Left cardiac atrium (tissue), 4 donors: Measurements from ENCODE around the gene FOXL3. TPM values are rescaled to one million over a fixed set of nuclear protein-coding genes. Genes with fewer than 3 reads are reported as not detected.

Experiments used
- ATAC-seq, 2 donors: fragments of 200-7000 bp; cut with Tn5 transposase; one replicate each; pipeline ENCODE4 v1.9.1; 2020; ENCODE audit warnings: mild to moderate bottlenecking in 2 of 2, moderate library complexity in 2 of 2
- DNase-seq: peaks from one replicate; pipeline ENCODE4 v3.0.0-alpha.2; 2020
- intact Hi-C, 2 donors: fragments of 100-400 bp; cut with DNase I; formaldehyde crosslinking; loops; one replicate each; pipeline versions ENCODE4 v1.14.1 to v1.15.1; 2022 to 2023
- total RNA-seq, 2 donors: library from RNA; stranded (reverse); fragmentation: NEBNext Ultra II Directional; extraction: Animal tissue kit (Norgen Biotek cat#: 25700); gene quantifications; one replicate each; pipeline ENCODE4 v1.2.1, GENCODE V29; 2021
- donor health status: DM: no; HTN: yes; CAD: no.
- donor health status: DM: no; HTN: yes; CAD: no; lungs with severe emphysema.
- donor health status: DM: yes; HTN: yes; CAD: no.
- donor health status: Dilated cardiomyopathy.

FOXL3 gene
- total RNA-seq, 2 donors from 2014 or later, result not detected

DNA sequence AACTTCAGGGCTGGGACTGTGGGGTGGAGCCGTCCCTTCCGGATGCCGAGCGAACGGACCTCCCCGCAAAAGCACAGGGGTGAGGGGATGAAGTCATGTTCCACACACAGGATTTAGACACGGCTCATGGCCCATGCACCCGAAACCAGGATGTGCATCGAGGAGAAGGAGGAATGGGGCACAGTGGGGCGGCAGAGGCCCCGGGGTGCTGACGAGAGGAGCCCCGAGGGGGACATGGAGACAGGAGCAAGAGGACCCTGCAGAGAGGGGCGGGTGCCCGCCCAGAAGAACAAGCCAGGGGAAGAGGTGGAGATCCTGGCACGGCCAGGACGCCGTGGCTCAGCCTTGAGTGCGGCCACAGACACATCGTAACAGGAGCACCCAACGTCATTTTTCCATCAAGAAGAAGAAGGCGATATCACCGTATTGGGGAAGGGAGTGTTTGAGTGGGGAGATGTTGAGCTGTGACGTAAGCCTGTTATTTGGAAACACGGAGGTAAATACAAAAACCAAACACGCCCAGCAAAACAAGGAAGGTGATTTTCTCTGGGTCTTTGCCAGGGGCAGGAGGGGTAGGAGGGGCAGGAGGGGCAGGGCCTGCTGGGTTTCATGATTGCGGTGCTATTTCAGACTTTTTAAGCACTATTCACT, 25.3 kb upstream of the FOXL3 start:
- no peak for ATAC-seq
- intact Hi-C loops, result no loop called here
- peak; percentile 34 for DNase-seq

DNA sequence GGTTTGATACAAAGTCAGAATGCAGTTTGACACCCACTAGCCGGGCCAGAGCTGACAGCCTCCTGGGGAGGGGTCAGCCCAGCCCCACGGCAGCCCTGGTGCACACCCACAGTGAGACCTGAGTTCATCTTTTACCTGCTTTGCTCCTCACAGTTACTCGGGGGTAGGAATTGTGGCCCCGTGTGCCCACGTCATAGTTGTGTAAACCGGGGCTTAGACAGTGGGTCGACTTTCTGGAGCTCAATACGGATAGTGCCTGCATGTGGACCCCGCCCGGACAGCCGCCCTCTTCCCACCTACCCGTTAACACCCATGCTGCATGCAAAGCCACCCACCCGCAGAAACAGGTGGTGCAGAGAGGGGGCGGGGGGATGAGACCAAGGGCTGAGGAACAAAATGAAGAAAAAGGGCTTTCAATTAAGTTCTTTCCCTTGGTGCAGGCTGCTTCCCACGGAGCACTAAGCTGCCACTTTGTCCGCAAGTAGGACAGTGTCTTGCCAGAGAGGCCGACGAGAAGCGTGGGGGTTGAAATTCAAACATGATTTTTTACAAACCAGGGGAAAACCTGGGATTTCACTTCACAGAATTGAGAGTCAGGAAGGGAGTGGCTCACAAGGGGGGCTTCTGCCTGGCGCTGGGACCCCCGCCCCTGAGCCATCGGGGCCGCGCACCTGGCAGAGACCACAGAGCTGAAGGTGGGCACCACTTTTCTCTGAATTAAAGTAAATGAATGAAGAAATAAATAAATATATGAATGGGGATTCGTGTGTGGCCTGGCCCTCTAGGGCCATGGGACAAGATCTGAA, 24.6 kb upstream of the FOXL3 start:
- ATAC-seq, result no peak
- intact Hi-C loops, result no loop called here

DNA sequence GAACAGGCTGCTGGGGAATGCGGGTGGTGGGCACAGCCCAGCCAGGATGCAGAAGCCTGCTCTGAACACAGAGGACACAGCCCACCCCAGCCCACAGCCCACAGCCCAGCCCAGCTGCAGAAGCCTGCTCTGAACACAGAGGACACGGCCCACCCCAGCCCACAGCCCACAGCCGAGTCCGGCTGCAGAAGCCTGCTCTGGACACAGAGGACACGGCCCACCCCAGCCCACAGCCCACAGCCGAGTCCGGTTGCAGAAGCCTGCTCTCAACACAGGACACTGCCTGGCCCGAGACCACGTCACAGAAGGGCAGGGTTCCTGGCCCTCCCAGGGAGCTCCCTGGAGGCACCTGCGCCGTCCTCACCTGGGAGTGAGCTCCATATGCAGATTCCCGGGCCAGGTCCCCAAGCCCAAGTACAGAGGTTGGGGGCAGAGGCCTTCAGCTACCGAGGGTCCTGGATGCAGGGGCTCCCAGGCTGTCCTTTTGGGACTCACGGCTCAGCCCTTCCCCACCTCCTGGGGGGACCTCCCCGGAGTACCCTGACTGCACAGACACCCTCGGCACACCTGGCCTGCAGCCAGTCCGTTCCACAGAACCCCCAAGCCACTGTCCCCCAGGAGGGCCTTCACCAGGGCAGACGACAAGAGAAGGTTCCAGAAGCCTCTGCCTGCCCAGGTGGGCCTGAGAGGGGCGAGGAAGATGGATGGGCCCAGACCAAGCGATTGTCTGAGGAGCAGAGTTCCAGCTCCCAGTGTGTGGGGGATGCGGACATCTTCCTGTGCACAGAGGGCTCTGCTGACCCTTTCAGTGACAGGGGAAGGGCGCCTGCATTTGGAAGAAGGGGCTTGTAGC, 23.7 kb upstream of the FOXL3 start:
- DNase-seq, result peak; percentile 21
- intact Hi-C loops, result no loop called here
- no peak for ATAC-seq

More for the DNA sequence above, 24.6 kb upstream of the FOXL3 start:
- DNase-seq, result peak; percentile 16

DNA sequence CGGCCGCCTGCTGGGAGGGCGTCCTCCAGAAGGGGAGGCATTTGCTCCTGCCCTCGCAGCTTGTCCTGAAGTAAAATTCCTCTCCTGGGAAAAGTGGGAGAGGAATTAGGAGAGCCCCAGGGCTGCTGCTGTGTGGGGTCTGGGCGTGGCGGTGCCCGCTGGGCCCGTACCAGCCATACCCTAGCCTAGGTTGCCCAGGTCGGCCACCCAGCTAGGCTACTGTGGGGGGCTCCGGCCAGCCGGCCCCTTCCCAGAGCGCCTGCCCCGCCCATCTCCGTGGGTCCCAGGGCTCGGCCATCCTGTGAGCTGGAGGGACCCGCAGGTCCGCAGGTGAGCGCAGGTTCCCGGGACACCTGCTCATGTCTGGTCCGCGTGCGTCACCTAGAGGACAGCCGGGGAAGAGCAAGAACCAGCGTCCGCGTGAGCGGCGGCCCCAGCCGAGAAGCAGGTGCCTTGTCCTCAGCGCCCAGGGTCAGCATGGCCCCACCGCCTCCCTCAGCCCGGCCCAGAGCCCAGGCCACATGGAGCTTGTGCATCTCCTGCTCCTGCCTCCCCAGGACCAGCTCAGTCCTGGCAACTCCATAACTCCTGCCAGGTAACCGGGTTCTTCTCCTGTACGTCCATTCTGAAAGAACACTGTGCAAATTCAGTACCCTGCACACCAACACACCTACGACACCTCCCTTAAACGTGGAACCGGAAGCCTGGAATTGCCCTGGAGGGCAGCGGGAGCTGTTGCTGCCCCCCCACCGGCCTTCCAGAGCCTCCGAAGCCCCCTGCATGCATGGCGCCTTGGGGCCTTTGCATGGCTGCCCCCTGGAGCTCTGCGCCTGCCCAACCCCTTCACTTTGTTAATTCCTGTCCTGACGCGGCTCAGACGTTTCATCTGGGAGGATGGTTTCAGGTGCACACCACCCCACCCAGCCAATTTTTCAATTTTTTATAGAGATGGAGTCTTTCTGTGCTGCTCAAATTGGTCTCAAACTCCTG, 22.8 kb upstream of the FOXL3 start:
- ATAC-seq, result peak; percentile 18 to 27
- peak; percentile 29 for DNase-seq
- intact Hi-C loops, result no loop called here

DNA sequence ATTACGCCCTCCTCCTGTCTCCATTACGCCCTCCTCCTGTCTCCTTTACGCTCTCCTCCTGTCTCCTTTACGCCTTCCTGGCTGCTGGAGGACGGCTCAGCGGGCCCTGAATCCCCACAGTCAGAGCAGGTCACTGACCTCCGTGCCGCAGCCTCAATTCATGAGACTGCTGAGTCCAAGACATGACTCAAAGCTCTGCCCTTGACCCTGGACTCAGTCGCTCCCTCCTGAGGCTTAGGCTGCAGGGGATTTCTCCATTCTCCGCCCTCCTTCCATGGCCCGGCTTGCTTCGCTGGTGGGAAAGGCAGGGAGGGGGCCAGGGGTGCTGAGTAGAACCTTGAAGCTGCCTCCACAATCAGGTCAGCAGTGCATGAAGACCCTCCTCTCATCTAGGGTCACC, 21.0 kb upstream of the FOXL3 start:
- ATAC-seq (no peak), DNase-seq (peak; percentile 18)
- intact Hi-C loops, result no loop called here

DNA sequence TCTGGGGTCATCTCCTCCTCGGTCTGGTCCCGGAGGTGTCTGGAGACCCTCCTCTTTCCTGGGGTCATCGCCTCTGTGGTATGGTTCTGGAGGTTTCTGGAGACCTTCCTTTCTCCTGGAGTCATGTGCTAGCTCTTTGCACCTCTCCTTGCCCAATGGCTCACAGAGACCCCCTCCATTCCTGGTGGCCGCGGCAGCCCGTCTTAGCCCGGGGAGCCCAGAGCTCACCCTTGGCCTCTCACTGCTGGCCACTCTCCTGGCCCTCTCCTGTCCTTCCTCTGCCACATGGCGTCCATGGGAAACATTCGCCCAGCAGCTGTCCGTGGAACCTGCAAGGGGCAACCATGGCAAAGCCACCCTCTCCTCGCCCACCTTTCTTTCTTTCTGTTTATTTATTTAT, 20.2 kb upstream of the FOXL3 start:
- no peak for ATAC-seq
- intact Hi-C loops, result no loop called here
- DNase-seq, result peak; percentile 6

DNA sequence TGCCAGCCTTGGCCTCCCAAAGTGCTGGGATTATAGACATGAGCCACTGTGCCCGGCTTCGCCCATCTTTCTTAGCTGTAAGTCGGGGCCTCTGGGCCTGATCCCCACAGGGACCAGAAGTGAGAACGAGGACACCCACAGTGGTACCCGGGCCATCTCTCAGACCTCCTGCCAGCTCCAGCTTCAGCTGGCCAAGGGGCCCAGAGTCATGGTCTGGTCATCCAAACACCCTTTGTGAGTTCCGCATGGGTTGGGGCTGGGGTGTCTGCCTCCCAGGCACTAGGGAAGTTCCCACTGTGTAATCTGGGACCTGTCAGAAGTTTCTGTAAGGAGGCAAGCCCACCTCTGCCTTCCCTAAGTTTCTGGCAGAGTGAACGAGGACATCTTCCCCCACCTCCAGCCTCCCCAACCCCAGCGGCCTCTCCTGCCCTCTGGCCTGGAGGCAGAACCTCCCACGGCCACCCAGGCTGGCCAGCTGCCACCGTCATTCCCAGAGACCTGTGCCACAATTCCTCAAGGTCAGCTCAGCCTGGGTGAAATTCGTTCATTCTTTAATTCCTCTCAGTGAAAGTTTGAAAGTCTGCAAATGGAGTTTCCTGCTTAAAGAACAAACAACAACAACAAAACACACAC, 19.5 kb upstream of the FOXL3 start:
- DNase-seq (peak; percentile 12), ATAC-seq (no peak)
- intact Hi-C loops, result no loop called here

DNA sequence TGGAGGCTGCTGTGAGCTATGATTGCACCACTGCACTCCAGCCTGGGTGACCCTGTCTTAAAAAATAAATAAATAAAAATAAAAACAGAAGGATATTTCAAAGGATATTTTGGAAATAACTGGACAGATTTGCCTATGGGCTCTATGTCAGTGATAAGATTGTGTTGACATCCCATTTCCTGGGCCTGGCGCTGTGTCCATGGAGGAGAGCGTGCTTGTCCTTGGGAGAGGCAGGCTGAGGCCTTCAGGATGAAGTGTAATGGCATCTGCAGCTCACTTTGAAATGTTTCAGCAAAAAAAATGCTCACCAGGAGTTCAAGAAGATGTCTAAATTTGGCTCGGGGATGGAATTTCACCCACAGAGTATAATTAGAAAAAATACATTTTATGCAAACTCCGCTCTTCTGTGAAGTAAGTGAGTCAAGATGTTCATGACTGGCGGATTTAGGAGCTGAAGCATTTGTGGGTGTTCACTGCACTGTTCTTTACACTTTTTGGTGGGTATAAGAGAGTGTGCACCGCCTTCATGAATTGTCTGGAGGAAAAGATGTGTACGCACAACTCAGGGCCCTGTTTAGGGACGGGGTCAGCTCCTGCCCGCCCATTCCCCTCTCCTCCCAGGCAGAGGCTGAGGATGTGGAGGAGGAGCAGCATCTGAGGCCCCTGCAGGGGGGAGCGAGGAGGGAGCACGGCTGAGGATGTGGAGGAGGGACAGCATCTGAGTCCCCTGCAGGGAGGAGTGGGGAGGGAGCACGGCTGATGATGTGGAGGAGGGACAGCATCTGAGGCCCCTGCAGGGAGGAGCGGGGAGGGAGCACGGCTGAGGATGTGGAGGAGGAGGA, 18.5 kb upstream of the FOXL3 start:
- no peak for ATAC-seq
- DNase-seq, result peak; percentile 12
- intact Hi-C loops, result no loop called here

DNA sequence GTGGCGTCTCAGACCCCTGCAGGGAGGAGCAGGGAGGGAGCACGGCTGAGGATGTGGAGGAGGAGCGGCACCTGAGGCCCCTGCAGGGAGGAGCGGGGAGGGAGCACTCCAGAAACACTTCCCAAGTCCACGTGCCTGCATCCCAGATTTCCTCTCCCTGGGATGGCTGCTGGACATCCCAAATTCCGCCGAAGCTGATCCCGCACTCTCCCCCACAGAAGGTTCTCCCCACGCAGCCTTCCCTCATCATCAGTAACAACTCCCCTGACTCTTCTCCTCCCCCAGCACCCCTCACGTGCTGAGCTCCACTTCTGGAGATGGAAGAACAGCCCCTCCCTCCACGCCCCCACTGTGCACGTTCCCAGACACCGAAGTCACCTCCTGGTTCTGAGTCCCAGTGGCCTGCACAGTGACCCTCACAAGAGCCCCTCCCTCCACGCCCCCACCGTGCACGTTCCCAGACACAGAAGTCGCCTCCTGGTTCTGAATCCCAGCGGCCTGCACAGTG, 17.8 kb upstream of the FOXL3 start:
- ATAC-seq, result no peak
- intact Hi-C loops, result no loop called here
- DNase-seq, result peak; percentile 18

DNA sequence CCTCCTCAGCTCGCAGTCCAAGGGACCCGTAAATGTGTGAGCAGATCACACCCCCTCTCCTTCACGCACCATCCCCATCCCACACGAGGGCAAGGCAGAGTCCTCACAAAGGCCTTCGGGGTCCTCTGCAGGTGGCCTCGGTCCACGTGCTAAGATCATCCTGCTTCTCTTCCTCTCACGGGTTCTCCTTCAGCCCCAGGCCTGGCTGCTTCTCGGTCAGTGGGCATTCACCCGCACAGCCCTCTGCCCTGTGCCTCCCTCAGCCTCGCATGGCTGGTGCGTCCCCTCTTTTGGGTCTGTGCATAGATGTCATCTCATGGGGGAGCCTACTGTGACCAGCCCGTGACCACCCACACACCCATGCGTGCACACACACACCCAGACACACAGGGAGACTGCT, 17.3 kb upstream of the FOXL3 start:
- ATAC-seq (peak in 1 of 2 donors; percentile 5), DNase-seq (no peak)
- intact Hi-C loops, result no loop called here

DNA sequence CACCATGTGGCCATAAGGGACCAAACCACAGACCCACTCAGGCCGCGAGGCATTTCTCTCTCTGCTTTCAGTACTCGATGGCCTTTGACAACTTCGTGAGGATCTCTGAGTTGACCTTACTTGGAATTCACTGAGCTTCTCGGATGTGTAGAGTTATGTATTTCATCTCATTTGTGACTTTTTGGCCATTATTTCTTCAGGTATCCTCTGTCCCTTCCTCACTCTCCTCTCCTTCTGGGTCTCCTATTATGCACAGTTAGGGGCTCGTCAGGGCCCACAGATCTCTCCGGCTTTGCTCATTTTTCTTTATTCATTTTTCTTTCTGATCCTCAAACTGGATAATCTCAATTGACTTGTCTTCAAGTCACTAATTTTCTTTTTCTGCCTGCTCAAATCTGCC, 16.6 kb upstream of the FOXL3 start:
- intact Hi-C loops, result no loop called here
- ATAC-seq (no peak), DNase-seq (no peak)

DNA sequence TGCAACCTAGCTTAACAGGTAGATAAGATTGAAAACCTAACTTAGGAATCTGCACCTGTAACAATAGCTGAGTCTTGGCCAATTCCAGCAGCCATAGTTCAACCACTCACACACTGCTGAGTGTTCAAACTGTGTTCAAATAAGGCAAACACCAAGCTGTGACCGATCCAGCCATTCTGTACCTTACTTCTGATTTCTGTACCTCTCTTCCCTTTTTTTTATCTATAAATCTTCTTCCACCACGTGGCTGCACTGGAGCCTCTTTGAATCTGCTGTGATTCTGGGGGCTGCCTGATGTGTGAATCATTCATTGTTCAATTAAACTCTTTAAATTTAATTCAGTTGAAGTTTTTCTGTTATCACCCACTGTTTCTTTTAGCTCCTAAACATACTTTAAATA, 15.7 kb upstream of the FOXL3 start:
- ATAC-seq, result no peak
- intact Hi-C loops, result no loop called here
- DNase-seq, result no peak

DNA sequence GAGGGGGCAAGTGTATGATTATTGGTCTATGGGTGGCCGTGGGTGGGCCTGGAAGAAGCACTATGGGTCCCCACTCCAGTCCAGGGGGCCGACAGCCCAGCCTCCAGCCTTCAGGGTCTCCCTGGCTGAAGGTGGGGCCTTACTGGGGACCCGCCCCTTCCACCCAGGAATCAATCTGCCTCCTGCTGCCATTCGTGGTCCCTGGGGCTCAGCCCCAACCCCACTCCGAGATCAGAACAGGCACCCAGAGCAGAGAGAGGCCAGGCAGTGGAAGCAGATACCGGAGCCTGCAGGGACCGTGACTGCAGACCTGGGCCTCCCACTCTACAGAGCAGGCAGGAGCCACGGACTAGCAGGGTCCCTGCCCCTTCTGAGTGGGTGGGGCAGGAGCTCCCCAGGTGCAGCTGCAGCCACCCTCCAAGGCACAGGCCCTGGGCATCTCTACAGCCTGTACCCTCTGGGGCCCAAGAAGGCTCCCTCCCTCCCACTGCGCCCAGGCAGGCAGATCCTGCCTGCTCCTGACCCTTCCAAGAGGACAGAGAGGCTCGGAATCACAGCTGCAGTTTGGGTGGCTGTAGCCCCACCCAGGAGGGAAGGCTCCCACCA, 13.6 kb upstream of the FOXL3 start:
- DNase-seq (peak; percentile 8), ATAC-seq (no peak)
- intact Hi-C loops, result no loop called here

DNA sequence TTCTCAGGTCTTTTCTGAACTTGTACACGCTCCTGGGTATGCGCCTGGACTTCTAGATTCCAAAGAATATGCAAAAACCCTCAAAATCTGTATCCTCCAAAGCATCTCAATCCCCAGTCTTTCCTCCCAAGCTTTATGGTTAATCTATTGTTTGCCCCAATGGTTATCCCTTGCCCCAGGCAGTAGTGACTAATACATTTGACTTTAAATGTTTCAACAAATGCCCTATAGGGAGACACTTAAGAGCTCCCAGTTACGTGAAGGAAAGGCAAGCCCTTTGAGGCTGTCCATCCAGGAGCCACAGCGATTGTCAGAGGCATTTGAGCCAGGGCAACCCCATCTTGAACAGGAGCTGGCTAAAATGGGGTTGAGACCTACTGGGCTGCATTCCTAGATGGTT, 12.7 kb upstream of the FOXL3 start:
- intact Hi-C loops, result no loop called here
- no peak for DNase-seq
- ATAC-seq, result no peak

DNA sequence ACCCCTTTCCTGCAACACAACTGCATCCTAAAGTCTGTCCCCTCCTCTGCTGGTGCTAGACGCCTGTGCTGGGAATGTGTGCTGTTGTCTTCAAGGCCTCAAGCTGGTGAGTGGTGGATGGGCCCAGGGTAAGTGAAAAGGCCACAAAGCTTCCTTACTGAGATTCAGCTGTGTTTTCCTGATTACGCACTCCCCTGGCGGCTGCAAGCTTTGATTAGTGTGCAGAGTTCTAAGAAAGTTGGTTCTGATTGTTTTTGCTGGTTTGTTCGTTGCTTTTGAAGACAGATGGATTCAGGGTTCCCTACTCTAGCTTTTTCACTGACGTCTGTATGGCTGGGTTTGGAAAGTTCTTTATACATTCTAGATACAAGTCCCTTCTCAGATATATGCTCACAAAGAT, 11.9 kb upstream of the FOXL3 start:
- DNase-seq (no peak), ATAC-seq (no peak)
- intact Hi-C loops, result no loop called here

DNA sequence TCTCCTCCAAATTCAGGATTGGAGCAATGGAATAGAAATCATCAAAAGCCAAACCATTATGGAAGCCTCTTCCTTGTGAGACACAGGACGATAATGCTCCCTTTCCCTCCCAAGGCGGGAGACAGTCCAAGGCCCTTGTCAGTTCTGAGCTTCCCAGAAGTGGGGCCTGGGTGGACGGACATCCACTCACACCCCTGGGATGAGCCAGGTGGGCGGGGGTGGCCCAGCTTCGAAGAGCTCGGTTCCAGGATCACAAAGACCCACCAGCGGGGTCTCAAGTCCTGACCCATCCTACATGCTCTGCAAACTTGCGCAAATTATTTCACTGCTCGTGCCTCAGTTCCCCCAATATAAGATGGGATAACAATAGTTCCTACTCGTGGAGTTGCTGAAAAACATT, 10.1 kb upstream of the FOXL3 start:
- peak; percentile 5 for DNase-seq
- no peak for ATAC-seq
- intact Hi-C loops, result no loop called here

DNA sequence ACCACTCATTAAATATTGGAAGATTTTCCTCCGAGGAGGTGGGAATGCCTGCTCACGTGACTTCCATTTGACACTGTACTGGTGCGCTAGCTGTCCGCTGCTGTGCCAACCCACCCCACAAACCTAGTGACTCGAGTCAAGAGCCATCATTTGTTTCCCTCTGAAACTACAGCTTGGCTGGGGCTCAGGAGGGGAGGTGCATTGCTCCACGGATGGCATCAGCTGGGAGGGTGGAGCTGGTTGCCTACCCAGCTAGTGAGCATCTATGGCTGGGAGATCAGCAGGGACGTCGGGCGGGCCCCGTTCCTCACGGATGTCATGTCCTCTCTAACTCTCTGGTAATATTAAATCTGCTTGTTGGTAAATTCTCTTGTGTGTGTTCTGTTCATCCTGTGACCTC, 9.5 kb upstream of the FOXL3 start:
- ATAC-seq (no peak), DNase-seq (peak; percentile 5)
- intact Hi-C loops, result no loop called here
